Vagina (tissue), 2 donors: ENCODE data around the gene SRL.

Source experiments
- POLR2AphosphoS5 ChIP-seq, 2 donors: sonication (generic); formaldehyde crosslinking; IDR thresholded peaks; one replicate each; pipeline ENCODE4 v1.9.0; 2017; ENCODE audit warnings: antibody characterized with exemption in 2 of 2, mild to moderate bottlenecking in 2 of 2, low read depth in 1 of 2; ENCODE audit not compliant: insufficient read depth in 1 of 2
- TF ChIP-seq, protein P1 (sequence below), 3 experiments: fragments of 450-650 bp in 2 of 3; fragments of 200-600 bp in 1 of 3; sonication (generic) in 1 of 3; IDR thresholded peaks; one replicate each; pipeline ENCODE4 v1.5.1; 2017 to 2019; ENCODE audit warnings: antibody characterized with exemption in 3 of 3, mild to moderate bottlenecking in 2 of 3, moderate library complexity in 2 of 3

GRCh38 chr16:4152267-4152666, 89.6 kb downstream of the SRL start:
- TF ChIP-seq POLR2AphosphoS5 (IDR thresholded peaks at IDR 0.05; ENCODE audit: insufficient read depth in 1 of 2, low read depth in 1 of 2): no peak
- TF ChIP-seq, protein P1, sequence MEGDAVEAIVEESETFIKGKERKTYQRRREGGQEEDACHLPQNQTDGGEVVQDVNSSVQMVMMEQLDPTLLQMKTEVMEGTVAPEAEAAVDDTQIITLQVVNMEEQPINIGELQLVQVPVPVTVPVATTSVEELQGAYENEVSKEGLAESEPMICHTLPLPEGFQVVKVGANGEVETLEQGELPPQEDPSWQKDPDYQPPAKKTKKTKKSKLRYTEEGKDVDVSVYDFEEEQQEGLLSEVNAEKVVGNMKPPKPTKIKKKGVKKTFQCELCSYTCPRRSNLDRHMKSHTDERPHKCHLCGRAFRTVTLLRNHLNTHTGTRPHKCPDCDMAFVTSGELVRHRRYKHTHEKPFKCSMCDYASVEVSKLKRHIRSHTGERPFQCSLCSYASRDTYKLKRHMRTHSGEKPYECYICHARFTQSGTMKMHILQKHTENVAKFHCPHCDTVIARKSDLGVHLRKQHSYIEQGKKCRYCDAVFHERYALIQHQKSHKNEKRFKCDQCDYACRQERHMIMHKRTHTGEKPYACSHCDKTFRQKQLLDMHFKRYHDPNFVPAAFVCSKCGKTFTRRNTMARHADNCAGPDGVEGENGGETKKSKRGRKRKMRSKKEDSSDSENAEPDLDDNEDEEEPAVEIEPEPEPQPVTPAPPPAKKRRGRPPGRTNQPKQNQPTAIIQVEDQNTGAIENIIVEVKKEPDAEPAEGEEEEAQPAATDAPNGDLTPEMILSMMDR (IDR thresholded peaks at IDR 0.05): no peak
